HEK293 (cell line): ENCODE results near the gene SRP19.

Experiments
- TF ChIP-seq, protein P1 (sequence below): fragments of 450-650 bp; formaldehyde crosslinking; optimal IDR thresholded peaks from 2 replicates; pipeline ENCODE3; 2016; ENCODE audit warnings: missing biosample characterization, mild to moderate bottlenecking, missing genetic modification characterization
- TF ChIP-seq, protein P2 (sequence below): fragments of 450-650 bp; formaldehyde crosslinking; IDR thresholded peaks from 2 replicates; pipeline ENCODE4 v1.5.1; 2016; ENCODE audit warnings: missing biosample characterization, missing genetic modification characterization

DNA sequence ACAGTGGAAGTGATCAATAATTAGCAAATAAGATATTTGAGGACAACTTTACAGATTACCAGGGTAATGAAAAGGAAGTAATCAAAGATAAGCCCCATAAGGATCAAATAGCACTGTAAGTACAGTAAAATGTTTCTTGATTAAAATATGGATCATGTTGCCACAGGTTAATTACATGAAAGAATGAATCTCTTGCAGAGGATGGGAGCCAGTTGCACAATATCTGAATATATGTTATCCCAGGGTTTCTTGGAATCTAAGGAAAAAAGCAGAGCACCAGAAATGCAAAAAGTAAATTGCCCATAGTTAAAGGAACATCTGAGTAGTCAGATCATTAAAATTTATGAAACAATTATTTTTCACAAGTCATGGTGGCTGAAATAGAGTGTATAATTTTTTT, 13.8 kb upstream of the SRP19 start:
- TF ChIP-seq, protein P1, sequence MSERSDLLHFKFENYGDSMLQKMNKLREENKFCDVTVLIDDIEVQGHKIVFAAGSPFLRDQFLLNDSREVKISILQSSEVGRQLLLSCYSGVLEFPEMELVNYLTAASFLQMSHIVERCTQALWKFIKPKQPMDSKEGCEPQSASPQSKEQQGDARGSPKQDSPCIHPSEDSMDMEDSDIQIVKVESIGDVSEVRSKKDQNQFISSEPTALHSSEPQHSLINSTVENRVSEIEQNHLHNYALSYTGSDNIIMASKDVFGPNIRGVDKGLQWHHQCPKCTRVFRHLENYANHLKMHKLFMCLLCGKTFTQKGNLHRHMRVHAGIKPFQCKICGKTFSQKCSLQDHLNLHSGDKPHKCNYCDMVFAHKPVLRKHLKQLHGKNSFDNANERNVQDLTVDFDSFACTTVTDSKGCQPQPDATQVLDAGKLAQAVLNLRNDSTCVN (tag by site-specific recombination): no peak
- TF ChIP-seq, protein P2, sequence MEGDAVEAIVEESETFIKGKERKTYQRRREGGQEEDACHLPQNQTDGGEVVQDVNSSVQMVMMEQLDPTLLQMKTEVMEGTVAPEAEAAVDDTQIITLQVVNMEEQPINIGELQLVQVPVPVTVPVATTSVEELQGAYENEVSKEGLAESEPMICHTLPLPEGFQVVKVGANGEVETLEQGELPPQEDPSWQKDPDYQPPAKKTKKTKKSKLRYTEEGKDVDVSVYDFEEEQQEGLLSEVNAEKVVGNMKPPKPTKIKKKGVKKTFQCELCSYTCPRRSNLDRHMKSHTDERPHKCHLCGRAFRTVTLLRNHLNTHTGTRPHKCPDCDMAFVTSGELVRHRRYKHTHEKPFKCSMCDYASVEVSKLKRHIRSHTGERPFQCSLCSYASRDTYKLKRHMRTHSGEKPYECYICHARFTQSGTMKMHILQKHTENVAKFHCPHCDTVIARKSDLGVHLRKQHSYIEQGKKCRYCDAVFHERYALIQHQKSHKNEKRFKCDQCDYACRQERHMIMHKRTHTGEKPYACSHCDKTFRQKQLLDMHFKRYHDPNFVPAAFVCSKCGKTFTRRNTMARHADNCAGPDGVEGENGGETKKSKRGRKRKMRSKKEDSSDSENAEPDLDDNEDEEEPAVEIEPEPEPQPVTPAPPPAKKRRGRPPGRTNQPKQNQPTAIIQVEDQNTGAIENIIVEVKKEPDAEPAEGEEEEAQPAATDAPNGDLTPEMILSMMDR: no peak
